HUES6 (cell line): ENCODE data around the gene SGSM1.

Experiments used
- H3K27ac ChIP-seq: 2 replicates; pipeline ENCODE4 v1.7.0; 2013; ENCODE audit warnings: low read depth, mild to moderate bottlenecking, low read length, inconsistent platforms
- H3K27me3 ChIP-seq: 2 replicates; pipeline ENCODE4 v1.6.1; 2013; ENCODE audit warnings: low read length; ENCODE audit not compliant: control insufficient read depth, insufficient read depth
- H3K36me3 ChIP-seq: 2 replicates; pipeline ENCODE4 v1.6.1; 2013; ENCODE audit warnings: low read length; ENCODE audit not compliant: control insufficient read depth, insufficient read depth
- H3K4me1 ChIP-seq: 2 replicates; pipeline ENCODE4 v1.6.1; 2013; ENCODE audit warnings: low read length; ENCODE audit not compliant: control insufficient read depth, insufficient read depth
- H3K4me3 ChIP-seq: 2 replicates; pipeline ENCODE4 v1.5.1; 2013; ENCODE audit warnings: low read depth, low read length
- H3K9ac ChIP-seq: one replicate; pipeline ENCODE4 v1.6.1; 2013; ENCODE audit warnings: mild to moderate bottlenecking, low read length
- H3K9me3 ChIP-seq: 2 replicates; pipeline ENCODE4 v1.6.1; 2013; ENCODE audit warnings: low read depth, low read length; ENCODE audit not compliant: control insufficient read depth, insufficient read depth

SGSM1 gene

GRCh38 chr22:24938741-24939341, 132.8 kb downstream of the SGSM1 start:
- H3K36me3 ChIP-seq = no peaks in the 10 kb centered on the region
- no peak overlapping the region for H3K4me3 ChIP-seq
- H3K4me1 ChIP-seq = peaks cover 10% of the 10 kb centered on the region
- H3K27ac ChIP-seq = no peak overlapping the region
- no peaks in the 10 kb centered on the region for H3K9me3 ChIP-seq
- no peaks in the 10 kb centered on the region; the same call in 1 of the 2 replicates for H3K27me3 ChIP-seq
- H3K9ac ChIP-seq = no peak overlapping the region

DNA sequence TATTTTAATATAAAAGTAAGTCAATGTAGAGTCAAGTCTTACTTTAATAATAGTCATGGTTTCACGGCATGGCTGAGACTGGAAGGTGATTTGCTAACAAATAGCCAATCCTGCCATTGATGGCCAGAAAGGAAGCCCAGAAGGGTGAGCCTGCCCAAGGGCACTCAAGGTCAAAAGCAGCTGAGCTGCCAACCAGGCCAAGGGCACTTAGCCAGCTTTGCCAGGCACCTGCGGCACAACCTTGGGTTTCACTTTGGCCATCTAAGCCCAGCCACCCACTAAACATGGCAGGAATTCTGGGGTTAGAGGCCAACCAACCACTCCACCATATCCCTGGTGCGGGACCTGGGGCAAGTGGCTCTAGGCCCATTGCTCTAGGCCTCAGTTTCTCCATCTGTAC, 136.3 kb downstream of the SGSM1 start:
- no peaks in the 10 kb centered on the region for H3K27me3 ChIP-seq
- no peak overlapping the region for H3K27ac ChIP-seq
- peaks cover 6% of the 10 kb centered on the region for H3K4me1 ChIP-seq
- H3K4me3 ChIP-seq = no peak overlapping the region
- no peak overlapping the region for H3K9ac ChIP-seq
- no peaks in the 10 kb centered on the region for H3K9me3 ChIP-seq
- no peaks in the 10 kb centered on the region for H3K36me3 ChIP-seq

DNA sequence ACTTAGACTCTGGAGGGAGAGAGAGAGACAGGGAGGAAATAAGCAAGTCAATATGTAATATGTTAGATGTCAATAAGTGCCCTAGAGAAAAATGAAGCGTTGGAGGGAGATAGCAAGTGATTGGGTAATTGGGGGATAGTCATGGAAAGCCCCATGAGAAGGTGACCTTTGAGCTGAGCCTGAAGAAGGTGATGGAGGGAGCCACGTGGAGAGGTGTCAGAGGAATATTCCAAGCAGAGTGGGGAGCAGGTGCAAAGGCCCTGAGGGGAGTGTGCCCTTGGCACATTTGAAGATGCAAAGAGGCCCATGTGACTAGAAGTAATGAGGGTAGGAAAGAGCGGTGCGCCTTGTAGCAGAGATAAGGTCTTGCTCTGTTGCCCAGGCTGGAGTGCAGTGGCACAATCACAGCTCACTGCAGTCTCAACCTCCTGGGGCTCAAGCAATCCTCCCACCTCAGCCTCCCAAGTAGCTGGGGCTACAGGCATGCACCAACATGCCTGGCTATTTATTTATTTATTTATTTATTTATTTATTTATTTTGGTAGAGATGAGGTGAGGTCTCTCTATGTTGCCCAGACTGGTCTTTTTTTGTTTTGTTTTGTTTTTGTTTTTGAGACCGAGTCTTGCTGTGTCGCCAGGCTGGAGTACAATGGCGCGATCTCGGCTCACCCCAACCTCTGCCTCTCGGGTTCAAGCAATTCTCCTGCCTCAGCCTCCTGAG, 138.4 kb downstream of the SGSM1 start:
- H3K27me3 ChIP-seq = no peaks in the 10 kb centered on the region
- no peak overlapping the region for H3K27ac ChIP-seq
- no peaks in the 10 kb centered on the region for H3K36me3 ChIP-seq
- no peak overlapping the region for H3K4me3 ChIP-seq
- H3K4me1 ChIP-seq = peaks cover 13% of the 10 kb centered on the region
- no peaks in the 10 kb centered on the region for H3K9me3 ChIP-seq
- no peak overlapping the region for H3K9ac ChIP-seq

DNA sequence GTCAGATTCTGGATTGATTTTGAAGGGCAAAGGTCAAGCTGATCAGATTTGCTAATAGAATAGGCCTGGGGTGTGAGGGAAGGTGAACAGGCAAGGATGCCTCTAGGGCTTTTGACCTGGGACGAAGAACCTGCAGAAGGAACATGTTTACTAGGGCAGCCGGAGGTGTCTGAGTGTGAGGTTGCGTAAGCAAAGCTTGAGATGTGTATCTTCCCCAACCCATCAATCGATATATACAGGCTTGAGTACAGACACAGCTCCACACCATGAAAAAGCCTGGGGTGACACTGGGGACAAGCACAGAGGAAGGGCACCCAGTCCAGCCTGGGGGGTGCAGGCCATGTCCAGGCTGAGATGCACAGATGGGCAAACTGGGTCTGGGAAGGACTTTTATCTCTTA, 139.4 kb downstream of the SGSM1 start:
- Histone ChIP-seq H3K27ac (no peak overlapping the region), H3K27me3 (no peaks in the 10 kb centered on the region), H3K4me3 (no peak overlapping the region), H3K36me3 (no peaks in the 10 kb centered on the region), H3K9me3 (no peaks in the 10 kb centered on the region), H3K9ac (no peak overlapping the region), H3K4me1 (peaks cover 20% of the 10 kb centered on the region)

- H3K36me3 ChIP-seq = no peaks in the 10 kb centered on the region
Measured at GRCh38 chr22:24947383-24947782, 141.4 kb downstream of the SGSM1 start.

DNA sequence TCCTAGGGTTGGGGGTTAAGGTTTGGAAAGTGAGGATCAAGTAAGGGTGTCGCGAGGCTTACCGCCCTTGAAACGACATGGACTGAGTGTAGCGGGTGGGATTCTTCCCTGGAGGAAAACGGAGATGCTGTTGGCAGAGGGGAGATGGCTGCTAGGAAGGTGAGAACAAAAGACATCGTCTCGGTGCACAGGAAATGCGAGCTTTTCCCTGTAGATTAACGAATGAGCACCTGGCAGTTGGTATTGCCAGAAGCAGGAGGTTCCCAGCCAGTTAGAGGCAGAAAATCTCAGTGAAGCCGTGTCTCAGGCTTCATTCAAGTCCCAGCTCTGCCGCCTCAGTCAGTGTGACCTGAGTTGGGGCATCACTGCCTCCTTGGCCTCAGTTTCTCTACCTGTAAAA, 141.9 kb downstream of the SGSM1 start:
- Histone ChIP-seq H3K27me3 (no peaks in the 10 kb centered on the region), H3K36me3 (no peaks in the 10 kb centered on the region), H3K9ac (no peak overlapping the region), H3K27ac (no peak overlapping the region), H3K4me1 (peaks cover 24% of the 10 kb centered on the region), H3K9me3 (no peaks in the 10 kb centered on the region), H3K4me3 (no peak overlapping the region)

More at GRCh38 chr22:24947383-24947782, 141.4 kb downstream of the SGSM1 start:
- H3K9me3 ChIP-seq = no peaks in the 10 kb centered on the region
- H3K27me3 ChIP-seq = no peaks in the 10 kb centered on the region
- H3K4me1 ChIP-seq = peaks cover 24% of the 10 kb centered on the region
- H3K4me3 ChIP-seq = no peak overlapping the region
- no peak overlapping the region for H3K9ac ChIP-seq
- no peak overlapping the region for H3K27ac ChIP-seq

- no peak overlapping the region for H3K9ac ChIP-seq
- peaks cover 25% of the 10 kb centered on the region for H3K4me1 ChIP-seq
- H3K9me3 ChIP-seq = no peaks in the 10 kb centered on the region
- no peaks in the 10 kb centered on the region for H3K36me3 ChIP-seq
- no peak overlapping the region for H3K27ac ChIP-seq
- H3K4me3 ChIP-seq = no peak overlapping the region
- H3K27me3 ChIP-seq = no peaks in the 10 kb centered on the region
Measured at GRCh38 chr22:24948356-24949202, 142.6 kb downstream of the SGSM1 start.

- Histone ChIP-seq H3K27ac (no peak overlapping the region), H3K4me1 (peaks cover 34% of the 10 kb centered on the region), H3K9ac (no peak overlapping the region), H3K4me3 (peak overlapping the region; percentile 43), H3K9me3 (no peaks in the 10 kb centered on the region), H3K36me3 (no peaks in the 10 kb centered on the region), H3K27me3 (no peaks in the 10 kb centered on the region)
Measured at GRCh38 chr22:24950272-24950902, 144.4 kb downstream of the SGSM1 start.

DNA sequence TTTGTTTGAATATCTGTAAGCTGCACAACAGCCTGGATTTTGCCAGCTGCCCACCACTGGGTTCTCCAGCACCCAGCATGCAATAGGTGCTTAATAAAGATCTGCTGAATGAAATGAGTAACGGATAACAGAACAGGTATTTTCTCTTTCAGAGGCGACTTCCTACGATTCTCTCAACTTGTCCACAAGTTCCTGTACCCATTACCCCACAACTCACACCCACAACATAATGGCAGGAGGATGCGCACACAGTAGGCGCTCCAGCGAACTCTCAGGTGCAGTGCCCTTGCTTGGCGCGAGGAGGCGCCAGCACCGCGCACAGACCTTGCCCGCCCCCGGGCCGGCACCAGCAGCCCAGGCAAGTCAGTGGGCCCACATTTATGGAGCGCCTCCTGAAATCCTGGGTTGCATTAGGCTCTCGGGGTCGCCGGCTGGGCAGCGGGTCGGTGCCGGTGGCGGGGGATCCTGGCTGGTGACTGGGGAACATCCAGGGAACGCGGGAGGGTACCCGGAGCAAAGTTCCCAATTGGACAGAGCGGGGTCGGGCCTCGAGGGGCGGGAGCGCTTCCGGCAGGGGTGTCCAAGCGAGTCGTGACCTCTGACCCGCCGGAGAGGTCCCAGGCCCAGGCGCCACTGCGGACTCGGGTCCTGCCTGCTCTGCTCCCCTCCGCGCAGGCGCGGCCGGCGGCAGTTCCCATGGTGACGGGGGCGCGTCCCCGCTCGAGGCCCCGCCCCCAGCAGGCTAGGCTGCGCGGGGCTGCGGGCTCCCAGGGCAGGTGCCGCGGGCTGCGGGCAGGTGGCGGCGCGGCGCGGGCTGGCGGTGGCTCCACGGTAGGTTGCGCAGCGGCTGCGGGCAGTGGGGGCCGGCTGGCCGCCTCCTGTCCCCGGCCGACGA, 146.2 kb downstream of the SGSM1 start, which contains the start of gene KIAA1671:
TSS of gene KIAA1671 (plus strand) at position 775 of the 895 bp plus-strand sequence. CDS start 75,284 bp downstream, outside the sequence.
- Histone ChIP-seq H3K27ac (peak within 1 kb of the TSS; percentile 45; the same call in 1 of the 2 replicates), H3K27me3 (no peaks in the 10 kb centered on the region), H3K4me1 (peaks cover 34% of the 10 kb centered on the region), H3K9me3 (no peaks in the 10 kb centered on the region), H3K36me3 (no peaks in the 10 kb centered on the region), H3K9ac (peak within 1 kb of the TSS; percentile 87), H3K4me3 (peak within 1 kb of the TSS; percentile 66)

DNA sequence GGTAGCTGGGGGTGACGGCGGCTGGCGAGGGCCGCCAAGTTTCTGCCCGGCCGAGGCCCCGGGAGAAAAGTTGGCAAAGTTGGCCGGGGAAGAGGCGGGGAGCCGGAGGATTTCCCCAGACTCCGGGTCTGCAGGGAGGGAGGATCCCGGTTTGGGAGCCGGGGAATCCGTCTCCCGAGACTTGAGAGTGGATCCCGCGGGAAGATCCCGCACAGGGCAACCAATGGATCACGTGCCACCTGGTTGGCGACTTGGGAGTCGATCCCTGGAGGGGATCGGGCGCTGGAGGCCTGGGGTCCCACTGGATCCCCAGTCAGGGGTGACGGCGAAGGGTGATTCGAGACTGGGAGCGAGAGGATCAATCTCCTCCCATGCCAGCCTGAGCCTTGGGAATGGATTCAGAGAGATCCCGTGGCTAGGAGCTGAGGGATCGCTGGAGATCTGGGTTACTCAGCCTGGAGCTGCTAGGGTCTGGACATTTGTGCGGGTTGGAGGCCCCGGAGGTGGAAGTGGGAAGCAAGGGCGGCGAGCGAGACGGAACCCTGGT, 146.9 kb downstream of the SGSM1 start:
- Histone ChIP-seq H3K27ac (peak overlapping the region; percentile 45; the same call in 1 of the 2 replicates), H3K4me1 (peaks cover 30% of the 10 kb centered on the region), H3K9me3 (no peaks in the 10 kb centered on the region), H3K9ac (peak overlapping the region; percentile 87), H3K36me3 (no peaks in the 10 kb centered on the region), H3K4me3 (peak overlapping the region; percentile 66), H3K27me3 (no peaks in the 10 kb centered on the region)
